GM08714 (cell line): ENCODE data around the gene FHIT.

Experiments
- H3K4me3 ChIP-seq: fragments of 200-500 bp; sonication (Bioruptor generic); 2 replicates; pipeline ENCODE4 v1.5.1; 2014; ENCODE audit warnings: mild to moderate bottlenecking, low read length, inconsistent platforms
- ZNF274 ChIP-seq: IDR thresholded peaks from 2 replicates; pipeline ENCODE4 v1.6.1; 2012; ENCODE audit warnings: mild to moderate bottlenecking, low read depth, low read length

The FHIT gene

DNA sequence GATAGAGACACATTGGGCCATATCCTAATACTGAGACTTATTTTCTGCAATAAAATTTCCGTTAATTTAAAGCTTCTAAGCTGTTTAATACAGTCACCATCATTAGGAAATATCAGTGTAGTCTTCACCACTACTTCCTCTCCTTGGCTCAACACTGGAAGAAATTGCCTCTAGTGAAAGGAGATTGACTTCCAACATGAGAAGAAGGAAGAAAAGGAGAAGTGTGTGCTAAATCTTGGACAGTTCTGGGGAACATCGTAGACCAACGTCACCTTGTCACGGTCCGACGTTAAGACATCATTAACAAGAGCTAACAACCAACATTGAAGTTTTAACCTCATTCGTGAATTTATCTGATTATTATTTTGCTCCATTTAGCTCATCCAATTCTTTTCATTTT lies 1214.4 kb downstream of the FHIT start:
- no peak overlapping the region for H3K4me3 ChIP-seq
- no peak for TF ChIP-seq ZNF274

DNA sequence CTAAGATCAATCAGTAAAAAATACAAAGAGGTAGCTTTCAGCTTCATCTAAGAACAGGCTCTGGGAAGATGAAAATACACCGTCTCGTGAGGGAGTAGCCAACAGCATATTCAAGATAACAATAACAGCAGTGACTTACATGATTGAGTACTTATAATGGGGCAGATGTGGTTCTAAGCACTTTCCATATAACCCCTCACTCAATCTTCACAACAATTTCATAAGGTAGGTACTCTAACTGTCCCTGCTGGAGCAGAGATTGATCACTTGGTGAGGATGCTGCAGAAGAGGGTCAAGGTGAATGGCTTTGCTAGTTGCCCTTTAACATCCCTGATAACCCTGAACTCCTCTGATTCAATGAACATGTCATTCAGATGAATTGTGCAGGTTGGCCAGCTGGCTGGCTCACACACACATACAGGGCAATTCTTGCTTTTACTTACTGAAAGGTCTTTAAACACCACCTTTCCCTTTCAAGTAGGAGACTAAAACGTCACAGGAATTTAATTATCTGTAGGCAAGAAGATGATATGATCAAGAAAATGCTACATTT lies 1217.3 kb downstream of the FHIT start:
- H3K4me3 ChIP-seq = no peak overlapping the region
- no peak for TF ChIP-seq ZNF274

DNA sequence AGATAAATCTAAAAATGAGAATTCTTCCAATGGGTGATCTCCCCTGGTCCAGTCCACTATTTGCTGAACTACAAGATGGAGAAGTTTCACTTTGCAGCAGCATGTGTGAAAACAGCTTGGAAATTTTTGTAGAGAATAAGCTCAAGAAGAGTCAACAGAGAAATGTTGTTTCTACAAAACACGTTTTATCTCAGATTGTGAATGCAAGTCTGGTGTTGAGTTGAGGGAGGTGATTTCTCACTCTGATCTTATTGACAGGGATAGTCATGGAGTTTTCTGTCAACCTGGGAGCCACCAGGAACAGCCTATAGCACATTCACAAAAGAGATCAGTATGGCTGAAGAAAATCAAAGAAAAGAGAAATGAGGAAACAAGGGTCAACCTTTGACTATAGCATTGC lies 1220.3 kb downstream of the FHIT start:
- H3K4me3 ChIP-seq = no peak overlapping the region
- TF ChIP-seq ZNF274 = no peak

DNA sequence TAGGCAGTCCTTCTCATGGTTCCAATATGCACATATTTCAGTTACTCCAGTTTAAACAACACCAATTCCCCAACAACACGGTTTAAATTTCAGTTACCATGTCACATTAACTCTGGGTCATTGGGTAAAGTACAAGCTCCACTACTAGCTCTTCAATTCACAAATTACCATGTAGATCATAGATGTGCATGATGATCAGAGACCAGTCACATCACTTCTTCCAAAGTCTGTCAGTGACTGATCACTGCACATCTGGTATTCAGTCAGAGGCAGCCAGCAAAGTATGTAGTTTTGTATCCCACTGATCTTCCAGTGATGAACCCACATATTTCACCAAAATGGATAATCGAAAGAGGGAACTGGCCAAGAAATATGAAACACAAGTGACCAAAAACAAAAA lies 1223.0 kb downstream of the FHIT start:
- H3K4me3 ChIP-seq = no peak overlapping the region
- no peak for TF ChIP-seq ZNF274

DNA sequence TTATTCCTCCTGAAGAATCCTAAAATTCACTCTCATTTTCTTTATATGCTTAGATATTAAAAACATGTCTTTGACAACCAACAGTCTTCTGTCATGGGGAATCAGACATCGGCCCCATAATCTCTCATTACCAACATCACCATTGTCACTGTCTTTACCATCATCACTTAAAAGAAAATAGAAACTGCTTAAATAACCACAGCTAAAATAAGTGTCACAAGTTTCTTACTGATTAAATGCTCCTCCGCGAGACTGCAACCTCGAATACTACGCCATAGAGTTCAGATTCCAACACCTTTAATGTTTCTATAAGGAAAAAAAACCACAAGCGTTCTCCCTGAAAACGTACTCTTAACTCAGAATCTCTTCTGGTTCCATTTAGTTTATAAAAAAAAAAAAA lies 1223.9 kb downstream of the FHIT start:
- TF ChIP-seq ZNF274 = no peak

DNA sequence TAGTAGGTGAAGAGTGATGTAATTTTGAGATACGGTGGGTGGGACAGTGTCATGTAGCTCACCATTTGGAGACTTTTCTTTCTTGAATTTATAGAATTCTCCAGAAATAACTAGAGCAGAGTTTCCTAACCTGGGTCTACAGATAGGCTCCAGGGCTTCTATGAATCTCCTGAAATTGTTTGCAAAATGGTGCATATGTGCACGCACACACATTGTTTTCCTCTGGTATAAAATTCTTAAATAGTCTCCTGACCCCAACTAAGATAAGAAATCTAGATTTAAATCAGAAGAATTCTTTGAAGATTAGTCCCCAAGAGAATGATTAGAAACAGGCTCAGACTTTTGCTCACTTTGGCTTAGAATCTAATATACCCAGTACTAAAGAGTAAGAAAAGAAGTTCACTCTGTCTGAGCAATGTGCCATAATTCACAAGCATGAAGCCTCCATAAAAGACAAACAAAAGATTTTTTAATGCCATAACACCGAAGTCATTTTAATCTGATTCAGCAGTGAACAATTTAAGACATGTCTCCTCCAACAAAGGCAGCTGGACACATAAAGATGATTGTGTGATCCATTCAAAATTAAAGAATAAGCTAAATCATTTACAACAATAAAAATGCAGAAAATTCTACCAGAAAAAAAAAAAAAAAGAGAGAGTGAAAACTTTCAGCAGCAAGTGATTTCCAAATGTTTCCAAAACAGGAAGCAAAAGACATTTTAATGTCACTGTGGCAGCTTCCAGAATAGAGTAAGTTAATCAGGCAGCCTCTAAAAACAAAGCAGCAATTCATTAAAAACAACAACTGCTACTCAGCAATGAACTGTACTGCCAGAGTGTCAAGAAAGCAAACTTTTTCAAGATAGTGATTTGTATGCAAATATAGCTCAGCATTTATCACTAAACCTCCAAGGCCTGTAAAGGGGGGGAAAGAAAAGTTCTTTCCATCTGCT lies 1225.9 kb downstream of the FHIT start:
- no peak for TF ChIP-seq ZNF274

More for the DNA sequence above, 1223.9 kb downstream of the FHIT start:
- no peak overlapping the region for H3K4me3 ChIP-seq

DNA sequence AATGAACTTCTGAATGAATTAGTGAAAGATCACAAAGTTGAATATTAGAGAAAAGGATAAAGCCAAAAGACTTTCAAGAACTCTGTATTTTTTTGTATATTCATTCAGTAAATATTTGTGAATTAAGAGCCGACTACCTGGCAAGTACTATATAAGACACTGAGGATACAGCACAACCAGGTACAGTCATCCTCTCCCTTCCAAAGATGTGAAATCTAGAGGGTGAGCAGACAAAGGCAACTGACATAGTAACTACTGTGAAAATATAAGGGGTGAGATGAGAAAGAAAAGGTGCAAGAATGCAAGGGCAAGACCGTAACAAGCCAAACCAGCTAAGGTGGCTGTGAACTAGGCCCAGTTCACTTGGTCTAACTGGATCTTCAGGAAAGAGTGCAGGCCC lies 1226.9 kb downstream of the FHIT start:
- no peak for TF ChIP-seq ZNF274
- H3K4me3 ChIP-seq = no peak overlapping the region

More for the DNA sequence above, 1225.9 kb downstream of the FHIT start:
- no peak overlapping the region for H3K4me3 ChIP-seq

DNA sequence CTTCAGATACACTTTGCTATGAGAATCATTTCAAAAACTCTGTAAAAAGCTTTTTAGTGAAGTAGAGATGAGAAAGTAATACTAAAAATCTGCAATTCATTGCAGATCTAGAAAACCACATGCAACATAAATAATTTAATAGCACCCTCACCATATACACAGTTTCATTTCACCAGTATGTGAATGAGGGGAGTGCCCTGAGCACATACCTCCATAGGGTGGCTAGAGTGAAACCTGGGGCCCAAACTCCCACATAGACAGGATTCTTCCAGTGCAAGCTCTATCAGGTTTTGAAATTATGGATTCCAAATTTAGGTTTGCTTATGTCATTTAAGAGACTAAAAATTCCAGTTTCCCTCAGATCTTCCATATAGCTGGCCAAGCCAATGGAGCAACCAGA lies 1228.1 kb downstream of the FHIT start:
- TF ChIP-seq ZNF274 = no peak

DNA sequence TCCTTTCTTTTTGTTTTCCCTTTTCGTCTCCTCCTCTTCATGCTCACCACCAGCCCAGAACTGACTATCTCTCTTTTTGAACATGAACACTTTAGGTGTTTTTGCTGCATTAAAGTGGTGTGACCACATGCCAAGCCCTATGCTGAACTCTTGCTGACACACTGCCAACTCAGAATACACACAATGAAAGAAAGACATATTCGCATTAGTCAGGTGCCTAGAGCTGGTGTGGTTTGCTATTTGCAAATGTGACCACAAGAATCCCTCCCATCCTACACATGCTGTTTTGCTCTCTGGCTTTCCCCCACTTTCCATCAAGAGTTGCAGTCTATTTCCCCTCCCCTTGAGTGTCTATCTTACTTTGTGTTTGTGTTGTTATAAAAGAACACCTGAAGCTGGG lies 1233.6 kb downstream of the FHIT start:
- no peak for TF ChIP-seq ZNF274
- H3K4me3 ChIP-seq = no peak overlapping the region

More for the DNA sequence above, 1228.1 kb downstream of the FHIT start:
- no peak overlapping the region for H3K4me3 ChIP-seq

DNA sequence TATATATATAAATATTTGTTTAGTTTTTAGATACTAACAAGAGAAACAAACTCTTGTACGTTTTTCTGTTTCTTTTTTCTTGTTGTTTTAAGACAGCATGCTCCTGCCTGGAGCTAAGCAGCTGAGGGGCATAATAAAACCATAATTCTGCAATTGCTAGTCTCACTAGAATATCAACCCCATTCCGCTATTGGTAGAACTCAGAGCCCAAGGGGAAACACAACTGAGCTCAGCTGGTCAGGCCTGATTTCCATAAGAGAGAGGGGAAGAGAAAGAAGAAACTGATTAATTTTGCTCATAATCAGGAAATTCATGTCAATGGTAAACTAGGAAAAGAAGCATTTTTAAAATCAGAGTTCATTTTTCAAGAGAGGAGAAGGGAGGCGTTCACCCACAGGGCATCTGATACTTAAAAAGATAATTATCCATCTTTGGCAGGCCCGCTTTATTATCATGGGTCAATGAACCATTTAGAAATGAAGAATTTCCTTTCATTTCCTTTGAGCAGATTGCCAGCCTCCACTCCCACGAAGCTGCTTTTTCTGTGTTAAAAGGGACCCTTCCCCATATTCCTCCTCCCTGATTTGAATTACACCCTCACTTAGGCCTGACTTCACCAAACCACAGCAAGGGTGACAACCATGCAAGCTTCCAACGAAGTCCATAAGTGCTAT lies 1236.1 kb downstream of the FHIT start:
- TF ChIP-seq ZNF274 = no peak

DNA sequence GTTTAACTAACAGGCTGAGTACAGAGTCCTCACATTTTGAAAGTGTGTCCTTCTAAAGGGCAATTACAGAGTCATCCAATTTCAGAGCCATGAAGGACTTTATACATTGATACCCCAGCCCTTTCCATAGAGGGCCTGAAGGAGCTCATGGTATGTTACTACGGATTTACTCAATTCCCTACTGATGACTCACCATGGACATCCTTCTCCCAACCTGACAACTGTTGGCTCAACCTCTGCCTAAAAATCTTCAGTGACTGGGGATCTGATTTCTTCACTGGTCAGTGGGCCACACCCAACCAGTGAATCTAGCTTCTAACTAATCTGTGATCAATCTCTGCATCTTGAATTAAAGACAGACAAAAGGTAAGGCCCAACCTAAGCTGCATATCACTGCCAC lies 1238.0 kb downstream of the FHIT start:
- no peak overlapping the region for H3K4me3 ChIP-seq
- no peak for TF ChIP-seq ZNF274

More for the DNA sequence above, 1236.1 kb downstream of the FHIT start:
- H3K4me3 ChIP-seq = no peak overlapping the region

DNA sequence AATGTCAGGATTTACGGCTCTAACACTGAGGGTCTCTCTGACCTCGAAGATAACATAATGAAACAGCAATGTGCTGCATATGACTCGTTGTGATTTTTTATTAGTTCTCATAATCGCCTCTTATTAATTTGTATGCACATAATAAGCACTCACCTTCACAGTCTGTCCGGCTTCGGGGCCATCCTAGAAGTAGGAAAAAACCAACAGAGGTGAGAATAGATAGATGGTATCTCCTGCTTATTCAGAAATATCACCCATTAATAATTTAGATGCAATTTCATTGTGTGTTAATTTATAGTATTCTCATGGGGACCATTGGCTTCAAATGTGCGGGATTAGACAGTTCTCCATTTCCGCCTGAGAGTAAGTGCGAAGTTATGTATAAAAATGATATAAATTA lies 1240.0 kb downstream of the FHIT start:
- H3K4me3 ChIP-seq = no peak overlapping the region
- TF ChIP-seq ZNF274 = no peak

DNA sequence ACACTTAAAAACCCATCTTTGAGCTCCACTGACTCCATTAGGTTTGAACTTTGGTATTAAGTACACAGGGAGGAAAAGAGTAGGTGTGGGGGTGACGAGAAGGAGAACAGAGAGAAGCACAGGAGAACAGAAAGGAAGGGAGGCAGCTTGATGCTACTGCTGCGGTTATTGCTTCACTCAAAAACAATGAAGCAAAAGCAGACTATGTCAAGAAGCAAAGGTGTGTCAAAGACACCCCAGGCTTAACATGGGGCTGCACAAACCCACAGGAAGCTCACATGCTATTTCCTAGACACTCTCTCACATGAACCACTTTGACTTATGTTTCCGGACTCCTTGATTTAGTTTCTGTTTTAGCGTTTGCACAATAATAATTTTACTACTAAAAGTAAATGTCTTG lies 1240.5 kb downstream of the FHIT start:
- no peak overlapping the region for H3K4me3 ChIP-seq
- TF ChIP-seq ZNF274 = no peak

DNA sequence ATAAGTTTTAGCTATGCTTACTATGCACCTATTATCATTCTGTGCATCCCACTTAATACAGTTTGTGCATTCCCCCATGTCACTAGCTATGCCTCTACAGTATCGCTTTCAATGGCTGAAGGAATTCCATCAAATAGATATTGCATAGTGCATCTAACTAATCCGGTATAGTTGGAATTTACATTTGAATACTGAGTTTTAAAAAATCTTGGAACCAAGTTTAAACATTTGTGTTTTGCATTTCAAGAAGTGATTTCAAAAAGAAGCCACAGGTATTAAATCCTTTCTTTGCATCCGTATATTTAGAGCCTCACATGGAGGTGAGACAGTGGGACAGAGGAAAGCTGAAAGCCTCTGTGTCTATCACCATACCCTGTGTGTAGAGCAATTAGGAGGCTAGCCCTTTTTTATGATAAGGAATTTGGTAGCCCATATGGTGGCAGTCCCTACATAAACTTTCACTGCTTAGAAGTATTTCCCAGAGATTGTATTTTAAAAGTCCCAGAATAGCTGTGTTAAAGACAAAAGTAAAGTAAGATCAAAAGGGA lies 1241.2 kb downstream of the FHIT start:
- no peak overlapping the region for H3K4me3 ChIP-seq
- TF ChIP-seq ZNF274 = no peak
